Posterior cingulate gyrus (tissue), 11 donors: ENCODE data around the gene YEATS2.
"Not testable (repeated sequence)": the region's sequence is repeated elsewhere in the genome, so short reads cannot be mapped to it uniquely, and the experiment has no call there.

ENCODE experiments used
- DNase-seq, 10 donors: peaks; one replicate each; pipeline versions ENCODE4 v3.0.0 to v3.0.0-alpha.2; 2020 to 2021; ENCODE audit warnings: mixed read lengths in 3 of 10
- intact Hi-C: fragments of 100-400 bp; cut with DNase I; formaldehyde crosslinking; loops from one replicate; pipeline ENCODE4 v1.15.1; 2023

Gene YEATS2

DNA sequence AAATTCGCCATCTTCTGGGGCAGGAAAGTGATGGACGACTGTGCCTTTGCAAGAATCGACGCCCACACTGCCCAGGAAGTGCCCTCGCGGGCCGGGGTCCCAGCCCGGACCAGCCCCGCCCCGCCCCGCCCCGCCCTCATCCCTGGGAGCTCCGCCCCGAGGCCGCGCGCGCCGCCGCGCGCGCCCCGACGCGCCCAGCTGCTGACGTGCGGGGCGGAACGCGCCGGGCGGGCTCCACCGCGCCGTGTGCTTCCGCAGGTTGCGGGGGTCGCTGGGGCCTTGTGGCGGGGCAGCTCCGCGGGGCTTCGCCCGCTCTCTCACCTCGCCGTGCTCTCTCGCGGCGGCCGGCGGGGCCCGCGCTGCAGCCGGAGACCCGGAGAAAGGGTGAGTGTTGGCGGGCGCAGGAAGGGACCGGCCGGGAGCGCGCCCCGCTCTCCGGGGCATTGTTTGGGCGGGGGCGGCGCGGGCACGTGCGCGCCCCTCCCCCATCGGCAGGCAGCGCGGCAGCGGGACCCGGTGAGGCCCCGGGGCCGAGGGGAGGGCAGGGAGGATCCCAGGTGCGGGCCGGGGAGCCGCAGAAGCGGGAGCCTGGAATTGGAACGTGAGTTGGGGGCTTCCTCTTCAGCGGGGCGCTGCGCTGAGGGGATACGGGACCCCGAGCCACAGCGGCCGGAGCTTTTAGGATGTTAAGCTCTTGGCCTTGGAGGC, at the start of gene YEATS2:
Gene YEATS2, plus strand, starts transcription at position 188 of the 708 bp plus-strand sequence. CDS start 17,366 bp downstream, outside the sequence.
- DNase-seq = peak in 9 of 10 donors; percentile 40 to 95 (median 59)

DNA sequence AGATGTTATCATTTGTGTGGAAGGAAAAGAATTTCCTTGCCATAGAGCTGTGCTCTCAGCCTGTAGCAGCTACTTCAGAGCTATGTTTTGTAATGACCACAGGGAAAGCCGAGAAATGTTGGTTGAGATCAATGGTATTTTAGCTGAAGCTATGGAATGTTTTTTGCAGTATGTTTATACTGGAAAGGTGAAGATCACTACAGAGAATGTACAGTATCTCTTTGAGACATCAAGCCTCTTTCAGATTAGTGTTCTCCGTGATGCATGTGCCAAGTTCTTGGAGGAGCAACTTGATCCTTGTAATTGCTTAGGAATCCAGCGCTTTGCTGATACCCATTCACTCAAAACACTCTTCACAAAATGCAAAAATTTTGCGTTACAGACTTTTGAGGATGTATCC, 47.0 kb upstream of the YEATS2 start:
- intact Hi-C loops = no loop called here
- no peak for DNase-seq

More for the DNA sequence above, at the start of gene YEATS2:
- intact Hi-C loops = loop anchor here (1.0 to 10.0 kb wide), 2 partner anchors 61 to 193 kb away; no protein-coding TSS in a partner anchor

DNA sequence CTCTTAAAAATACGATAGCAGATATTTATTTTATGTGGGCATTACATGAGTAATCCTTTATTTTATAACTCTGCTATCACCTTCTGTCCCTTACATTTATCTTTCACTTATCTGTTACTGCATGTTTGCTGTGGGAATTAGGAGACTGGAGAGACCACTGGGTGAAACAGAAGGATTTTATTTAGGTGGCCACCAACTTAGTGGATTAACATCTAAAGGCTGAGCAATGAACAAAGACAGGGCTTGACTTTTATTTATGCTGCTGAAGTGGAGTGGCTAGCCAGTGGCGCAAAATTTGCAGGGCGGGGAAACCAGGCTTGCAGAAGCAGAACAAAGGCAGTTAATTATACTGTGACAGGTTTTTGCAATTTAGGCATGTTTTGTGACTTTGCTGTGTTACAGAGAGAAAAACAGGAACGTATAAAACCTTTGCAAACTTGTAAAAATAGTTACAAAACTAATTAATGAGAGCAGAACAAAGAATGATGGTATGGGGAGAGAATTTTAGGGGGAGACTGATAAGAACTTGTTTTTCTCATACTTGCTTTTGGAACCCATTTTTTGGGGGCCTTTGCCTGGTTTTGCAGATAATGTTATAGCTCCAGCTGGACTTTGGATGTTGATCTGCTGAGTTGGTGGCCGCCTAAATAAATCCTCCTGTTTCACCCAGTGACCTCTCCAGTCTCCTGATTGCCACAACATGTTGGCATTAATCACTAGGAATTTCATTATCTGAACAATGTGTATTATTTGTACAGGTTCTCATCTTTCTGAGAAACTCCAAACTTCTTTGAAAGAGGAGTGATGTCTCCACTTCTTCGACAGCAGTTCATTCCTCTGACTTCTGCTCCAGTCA, 44.2 kb upstream of the YEATS2 start:
- DNase-seq = no peak
- intact Hi-C loops = no loop called here

DNA sequence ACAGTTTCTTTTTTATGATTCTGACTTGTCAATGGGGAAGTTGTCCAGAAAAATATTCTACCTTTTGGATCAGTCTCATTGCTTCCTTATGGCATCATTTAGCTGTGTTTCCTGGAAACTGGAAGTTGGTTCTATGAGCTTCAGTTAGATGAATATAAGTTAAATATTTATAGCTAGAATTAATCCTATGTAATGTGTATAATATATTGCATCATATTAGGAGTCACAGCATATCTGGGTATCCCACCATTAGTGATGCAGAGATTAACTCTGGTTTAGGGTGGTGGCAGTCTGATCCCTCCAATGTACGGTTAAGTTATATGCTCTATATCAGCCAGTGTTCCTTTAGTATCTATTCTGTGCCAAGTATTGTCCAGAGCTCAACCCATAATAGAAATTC, 42.9 kb upstream of the YEATS2 start:
- intact Hi-C loops = no loop called here
- no peak for DNase-seq

DNA sequence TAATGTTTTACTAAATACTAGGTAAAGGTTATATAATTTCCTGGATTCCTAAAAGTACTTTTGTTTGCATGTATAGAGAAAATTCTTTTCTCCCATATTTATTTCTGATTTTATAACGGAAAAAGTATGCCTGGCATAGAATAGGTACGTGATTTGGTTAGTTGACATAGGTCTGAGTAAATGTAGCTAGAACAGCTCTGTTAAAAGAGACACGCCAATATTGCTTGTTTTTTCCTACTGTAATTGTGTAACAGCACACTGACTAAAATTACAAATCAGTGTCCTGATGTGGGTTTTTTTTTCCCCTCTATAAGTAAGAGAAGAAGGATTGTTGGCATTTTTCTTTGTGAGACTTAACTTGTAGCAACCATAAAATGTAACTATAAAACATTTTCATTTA, 35.5 kb upstream of the YEATS2 start:
- no peak for DNase-seq
- intact Hi-C loops = no loop called here

DNA sequence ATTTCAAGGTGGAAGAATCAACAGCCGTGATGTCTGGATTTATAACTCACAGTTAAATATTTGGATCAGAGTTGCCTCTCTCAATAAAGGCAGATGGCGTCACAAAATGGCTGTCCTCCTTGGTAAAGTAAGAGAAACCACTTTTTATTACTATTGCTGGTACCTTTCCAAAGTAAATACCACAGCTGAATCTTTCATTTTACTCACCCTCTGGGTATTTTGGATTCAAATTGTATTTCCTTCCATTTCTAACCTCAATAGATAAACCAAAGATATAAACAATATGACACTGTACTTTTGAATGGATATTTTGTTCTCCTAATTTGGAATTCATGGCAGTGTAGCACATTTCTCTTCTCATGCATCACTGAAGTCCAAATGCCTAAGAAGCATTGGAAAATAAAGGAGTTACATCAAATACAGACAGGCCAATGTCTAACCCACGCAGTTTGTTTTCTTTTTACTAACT, 32.6 kb upstream of the YEATS2 start:
- intact Hi-C loops = no loop called here
- DNase-seq = no peak

DNA sequence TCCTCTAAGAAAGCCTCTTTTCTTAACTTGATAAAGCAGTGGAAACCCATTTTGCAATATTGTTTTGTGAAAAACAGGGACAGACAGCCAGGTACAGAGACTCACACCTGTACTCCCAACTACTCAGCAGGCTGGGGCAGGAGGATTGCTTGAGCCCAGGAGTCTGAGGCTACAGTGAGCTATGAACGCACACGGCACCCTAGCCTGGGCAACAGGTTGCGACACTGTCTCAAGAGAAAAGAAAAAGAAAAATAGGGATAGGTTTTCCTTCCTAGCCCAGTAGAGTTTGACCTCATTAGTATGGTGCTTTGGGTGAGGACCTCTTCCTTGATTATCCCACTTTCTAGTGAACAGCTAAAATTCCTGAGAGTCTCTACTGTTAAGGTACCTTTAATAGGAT, 17.5 kb upstream of the YEATS2 start:
- intact Hi-C loops = no loop called here
- no peak for DNase-seq

DNA sequence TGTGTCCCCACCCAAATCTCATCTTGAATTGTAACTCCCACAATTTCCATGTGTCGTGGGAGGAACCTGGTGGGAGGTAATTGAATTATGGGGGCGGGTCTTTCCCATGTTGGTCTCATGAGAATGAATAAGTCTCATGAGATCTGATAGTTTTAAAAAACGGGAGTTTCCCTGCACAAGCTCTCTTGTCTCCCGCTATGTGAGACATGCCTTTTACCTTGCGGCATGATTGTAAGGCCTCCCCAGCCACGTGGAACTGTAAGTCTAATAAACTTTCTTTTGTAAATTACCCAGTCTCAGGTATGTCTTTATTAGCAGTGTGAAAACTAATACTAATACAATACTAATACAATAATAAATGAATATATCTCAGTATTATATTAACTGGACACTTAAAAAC, 9.9 kb upstream of the YEATS2 start:
- intact Hi-C loops = no loop called here
- DNase-seq = no peak

DNA sequence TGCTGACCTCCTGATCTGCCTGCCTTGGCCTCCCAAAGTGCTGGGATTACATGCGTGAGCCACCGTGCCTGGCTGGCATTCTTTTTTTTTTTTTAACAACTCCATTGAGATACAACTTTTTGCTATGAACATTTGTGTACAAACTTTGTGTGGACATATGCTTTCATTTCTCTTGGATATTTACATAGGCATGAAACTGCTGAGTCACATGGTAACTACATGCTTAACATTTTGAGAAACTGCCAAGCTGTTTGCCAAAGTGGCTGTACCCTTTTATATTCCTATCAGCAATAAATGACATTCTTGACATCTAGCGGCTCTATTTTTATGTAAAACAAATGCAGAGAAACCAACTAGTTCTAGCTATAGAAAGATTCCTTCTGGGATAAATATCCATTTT, 8.7 kb upstream of the YEATS2 start:
- DNase-seq = no peak
- intact Hi-C loops = no loop called here

DNA sequence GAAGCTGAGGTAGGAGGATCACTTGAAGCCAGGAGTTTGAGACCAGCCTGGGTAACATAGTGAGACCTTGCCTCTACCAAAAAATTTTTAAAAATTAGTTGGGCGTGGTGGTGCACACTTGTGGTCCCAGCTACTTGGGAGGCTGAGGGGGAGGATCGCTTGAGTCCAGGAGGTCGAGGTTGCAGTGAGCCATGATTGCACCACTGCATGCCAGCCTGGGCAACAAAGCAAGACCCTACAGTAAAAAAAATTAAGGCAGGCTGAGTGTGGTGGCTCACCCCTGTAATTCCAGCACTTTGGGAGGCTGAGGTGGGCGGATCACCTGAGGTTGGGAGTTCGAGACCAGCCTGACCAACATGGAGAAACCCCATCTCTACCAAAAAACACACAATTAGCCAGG, 8.0 kb upstream of the YEATS2 start:
- DNase-seq = not testable (repeated sequence)
- intact Hi-C loops = loop anchor here (10.0 kb wide), 1 partner anchor 185 kb away; no protein-coding TSS in a partner anchor

DNA sequence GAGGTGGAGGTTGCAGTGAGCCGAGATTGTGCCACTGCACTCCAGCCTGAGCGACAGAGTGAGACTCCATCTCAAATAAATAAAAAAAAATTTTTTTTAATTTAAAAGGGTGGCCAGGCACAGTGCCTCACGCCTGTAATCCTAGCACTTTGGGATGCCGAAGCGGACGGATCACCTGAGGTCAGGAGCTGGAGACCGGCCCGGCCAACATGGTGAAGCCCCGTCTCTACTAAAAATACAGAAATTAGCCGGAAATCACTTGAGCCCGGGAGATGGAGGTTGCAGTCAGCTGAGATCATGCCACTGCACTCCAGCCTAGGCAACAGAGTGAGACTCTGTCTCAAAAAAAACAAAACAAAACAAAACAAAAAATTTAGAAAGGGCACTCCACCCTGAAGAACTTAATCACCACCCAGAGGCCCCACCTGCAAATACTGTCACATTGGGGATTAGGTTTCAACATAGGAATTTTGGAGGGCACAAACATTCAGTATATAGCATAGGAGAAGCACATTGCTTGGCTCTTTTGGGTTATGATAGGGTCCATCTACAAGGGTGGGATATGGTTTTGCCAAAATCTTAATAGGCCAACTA, 7.1 kb upstream of the YEATS2 start:
- intact Hi-C loops = loop anchor here (10.0 kb wide), 1 partner anchor 186 kb away; no protein-coding TSS in a partner anchor
- no peak for DNase-seq

DNA sequence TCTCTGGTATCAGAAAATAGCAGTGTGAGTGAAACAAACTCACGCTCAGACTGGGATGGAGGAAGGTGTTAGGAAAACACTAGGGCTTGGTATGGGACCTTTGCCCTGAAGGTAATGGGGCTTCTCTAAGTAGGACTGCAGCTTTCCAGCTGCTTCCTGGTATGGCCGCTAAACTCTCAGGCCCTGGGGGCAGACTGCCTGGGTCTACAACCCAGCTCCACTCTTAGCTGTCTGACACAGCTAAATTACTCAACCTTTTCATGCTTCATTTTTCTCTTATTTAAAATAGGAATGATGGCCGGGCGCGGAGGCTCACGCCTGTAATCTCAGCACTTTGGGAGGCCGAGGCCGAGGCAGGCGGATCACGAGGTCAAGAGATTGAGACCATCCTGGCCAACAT, 5.2 kb upstream of the YEATS2 start:
- no peak for DNase-seq
- intact Hi-C loops = loop anchor here (10.0 kb wide), 1 partner anchor 188 kb away; no protein-coding TSS in a partner anchor

DNA sequence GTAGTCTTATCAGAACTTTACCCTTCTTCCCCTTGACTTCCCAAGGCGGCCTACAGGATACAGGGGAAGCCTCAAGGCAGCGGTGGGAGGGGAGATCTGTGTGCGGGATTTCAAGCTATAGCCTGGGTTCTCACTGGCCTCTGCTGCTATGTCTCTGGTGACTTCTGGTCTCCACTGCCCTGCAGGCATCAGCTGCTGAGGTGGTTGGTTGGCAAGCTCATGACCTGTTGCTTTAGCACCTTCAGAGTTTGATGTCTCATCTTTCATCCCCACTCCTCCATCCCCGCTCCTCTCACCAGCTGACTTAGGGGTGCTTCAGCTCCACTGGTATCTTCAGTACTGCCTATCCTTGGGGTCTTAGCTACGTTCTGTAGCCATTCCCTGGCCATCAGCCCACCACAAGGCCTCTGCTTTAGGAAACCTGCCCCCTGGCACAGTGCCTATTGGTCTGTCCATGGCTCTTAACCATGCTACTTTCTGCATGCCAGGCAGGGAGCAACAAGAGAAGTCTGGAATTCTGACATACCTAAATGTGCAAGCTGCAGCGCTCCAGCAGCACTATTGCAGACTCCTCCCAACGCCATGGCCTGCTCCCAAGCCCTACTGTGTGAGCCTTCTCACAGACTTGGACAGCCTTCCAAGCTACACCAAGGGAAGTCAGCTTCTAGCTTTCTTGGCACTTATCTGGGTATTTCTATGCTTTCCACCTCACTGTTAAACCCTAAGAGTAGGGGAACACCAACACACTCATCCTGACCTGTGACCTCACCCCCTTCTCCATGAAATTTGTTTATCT, 1.8 kb upstream of the YEATS2 start:
- DNase-seq = no peak
- intact Hi-C loops = loop anchor here (10.0 kb wide), 1 partner anchor 191 kb away; no protein-coding TSS in a partner anchor

DNA sequence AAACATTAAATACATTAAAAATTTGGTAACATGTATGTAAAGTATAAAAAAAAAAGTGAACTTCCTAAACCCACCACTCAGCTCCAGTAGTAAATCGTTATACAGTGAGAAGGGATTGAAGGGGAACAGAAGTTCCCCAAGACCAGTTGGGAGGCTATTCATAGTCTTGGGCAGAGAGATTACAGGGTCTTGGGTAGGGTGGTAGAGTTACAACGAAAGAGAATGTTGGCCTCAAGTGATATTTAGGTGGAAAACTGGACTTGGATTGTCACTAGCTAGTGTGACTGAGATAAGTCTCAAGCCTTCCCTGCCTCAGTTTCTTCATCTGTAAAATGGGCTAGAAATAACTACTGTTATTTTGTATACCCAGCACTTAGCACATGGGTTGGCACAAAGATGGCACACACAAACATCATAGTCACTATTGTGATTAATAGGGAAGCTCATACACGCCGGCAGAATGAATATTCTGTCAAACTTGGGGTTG, 431 bp upstream of the YEATS2 start:
- intact Hi-C loops = loop anchor here (10.0 kb wide), 1 partner anchor 192 kb away; no protein-coding TSS in a partner anchor

DNA sequence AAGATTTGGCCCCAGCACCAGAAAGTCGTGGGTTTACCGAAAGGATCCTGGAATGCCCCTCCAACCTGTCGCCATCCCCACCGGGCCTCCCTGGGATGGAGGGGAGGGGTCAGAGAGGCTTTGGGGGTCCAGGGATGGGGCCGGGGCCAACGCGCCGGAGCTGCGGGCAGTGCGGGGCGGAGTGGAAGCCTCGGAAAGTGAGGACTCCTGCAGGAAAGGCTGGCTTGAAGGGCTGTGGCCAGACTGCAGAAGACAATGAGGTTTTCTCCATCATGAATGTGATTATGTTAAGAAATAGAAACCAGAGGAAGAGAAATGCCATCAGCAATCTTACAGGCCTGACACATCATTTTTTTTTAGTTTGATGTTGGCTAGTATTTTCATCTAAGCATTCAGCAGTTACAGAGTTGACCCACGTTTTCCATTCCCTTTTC, 738 bp downstream of the YEATS2 start:
- peak in 7 of 10 donors; percentile 10 to 88 (median 29) for DNase-seq
- intact Hi-C loops = loop anchor here (1.0 to 10.0 kb wide), 2 partner anchors 62 to 194 kb away; no protein-coding TSS in a partner anchor

More for the DNA sequence above, 431 bp upstream of the YEATS2 start:
- DNase-seq = no peak

DNA sequence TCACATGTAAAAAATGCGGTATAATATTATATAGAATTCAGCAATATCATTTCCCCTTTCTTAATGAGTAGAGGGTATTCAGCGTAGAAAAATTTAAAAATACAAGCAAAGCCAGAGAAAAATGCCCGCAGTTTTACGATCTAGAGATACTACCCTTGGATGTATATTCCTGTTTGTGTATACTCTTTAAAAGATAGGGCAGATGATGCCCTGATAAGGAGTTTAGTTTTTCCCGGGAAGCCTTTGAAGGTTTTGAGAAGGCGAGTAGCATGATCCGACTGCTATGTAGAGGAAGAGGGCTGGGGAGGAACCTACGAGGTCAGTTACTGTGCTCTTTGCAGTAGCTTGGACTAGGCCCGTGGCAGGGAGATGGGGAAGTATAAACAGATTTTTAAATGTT, 1.2 kb downstream of the YEATS2 start:
- intact Hi-C loops = loop anchor here (1.0 to 10.0 kb wide), 2 partner anchors 62 to 194 kb away; no protein-coding TSS in a partner anchor
- DNase-seq = no peak

DNA sequence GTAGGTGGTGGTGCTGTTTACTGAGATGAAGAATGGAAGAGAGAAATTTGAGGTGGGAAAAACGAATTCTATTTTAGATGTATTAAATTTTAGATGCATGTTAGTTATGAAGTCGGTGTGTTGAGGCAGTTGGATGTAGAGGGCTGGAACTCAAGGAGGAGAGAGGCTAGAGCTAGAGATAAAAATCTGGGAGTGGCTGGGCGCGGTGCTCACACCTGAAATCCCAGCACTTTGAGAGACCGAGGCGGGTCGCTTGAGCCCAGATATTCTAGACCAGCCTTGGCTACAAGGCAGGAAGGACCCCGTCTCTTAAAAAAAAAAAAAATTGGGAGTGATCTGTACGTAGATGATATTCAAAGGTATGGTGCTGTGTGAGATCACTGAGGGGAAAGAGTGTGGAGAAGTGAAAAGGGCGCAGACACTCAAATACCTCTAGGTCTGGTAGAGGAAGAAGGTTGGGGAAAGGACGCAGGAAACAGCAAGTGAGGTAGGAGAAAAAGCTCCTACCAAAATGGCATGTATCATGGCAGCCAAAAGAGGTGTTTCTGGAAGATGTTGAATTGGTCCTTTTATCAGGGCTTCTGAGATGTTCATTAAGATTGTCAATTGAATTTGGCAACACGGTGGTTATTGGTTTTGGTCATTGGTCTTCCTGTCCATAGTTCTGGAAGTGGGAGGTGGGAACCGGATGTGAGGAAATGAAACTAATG, 1.8 kb downstream of the YEATS2 start:
- no peak for DNase-seq
- intact Hi-C loops = loop anchor here (10.0 kb wide), 1 partner anchor 195 kb away; no protein-coding TSS in a partner anchor

DNA sequence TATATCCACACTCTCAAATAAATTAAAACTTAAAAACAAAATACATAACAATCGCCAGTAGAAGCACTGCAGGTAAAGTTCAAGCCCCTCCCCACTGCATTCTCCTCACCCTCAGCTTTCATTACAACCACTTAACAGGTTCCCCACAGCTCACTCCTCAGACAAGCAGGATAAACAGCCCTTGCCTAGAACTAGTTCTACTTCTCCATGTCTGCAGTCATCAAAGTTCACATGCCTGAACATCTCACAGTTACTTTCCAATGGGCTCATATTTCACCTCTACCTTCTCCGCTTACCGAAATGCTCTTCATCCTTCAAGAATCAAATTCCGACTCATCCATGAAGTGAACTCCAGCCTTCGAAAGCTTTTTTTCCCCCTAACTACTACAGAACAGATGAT, 4.1 kb downstream of the YEATS2 start:
- DNase-seq = no peak
- intact Hi-C loops = no loop called here

DNA sequence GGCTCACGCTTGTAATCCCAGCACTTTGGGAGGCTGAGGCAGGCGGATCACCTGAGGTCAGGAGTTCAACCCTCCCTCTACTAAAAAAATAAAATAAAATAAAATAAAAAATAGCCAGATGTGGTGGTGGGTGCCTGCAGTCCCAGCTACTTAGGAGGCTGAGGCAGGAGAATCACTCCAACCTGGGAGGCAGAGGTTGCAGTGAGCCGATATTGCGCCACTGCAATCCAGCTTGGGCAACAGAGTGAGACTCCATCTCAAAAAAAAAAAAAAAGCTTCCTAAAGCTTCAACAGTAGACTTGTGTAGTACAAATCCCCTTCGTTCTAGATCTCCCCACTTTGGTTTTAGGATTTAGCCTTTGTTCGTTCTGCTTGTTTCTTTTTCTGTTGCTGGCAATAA, 6.3 kb downstream of the YEATS2 start:
- DNase-seq = not testable (repeated sequence)

More for the DNA sequence above, 6.3 kb downstream of the YEATS2 start:
- intact Hi-C loops = not testable (repeated sequence)
